SH-SY5Y (cell line): Measurements from ENCODE around the gene KRTAP2-3.
"Not testable (repeated sequence)": the region's sequence is repeated elsewhere in the genome, so short reads cannot be mapped to it uniquely, and the experiment has no call there.

ENCODE experiments used
- GATA2 ChIP-seq: IDR thresholded peaks from 2 replicates; pipeline ENCODE4 v1.6.1; 2011; ENCODE audit warnings: mild to moderate bottlenecking, low read depth, low read length
- GATA3 ChIP-seq: IDR thresholded peaks from 2 replicates; pipeline ENCODE4 v1.6.1; 2011; ENCODE audit warnings: low read depth, mild to moderate bottlenecking, low read length, moderate library complexity

- not testable (repeated sequence) for TF ChIP-seq GATA2, GATA3
Measured at GRCh38 chr17:41055130-41055529, 4.8 kb downstream of the KRTAP2-3 start, which contains the start of gene KRTAP2-2.
